H9 (cell line): ENCODE measurements around the gene SPRYD3. TPM values are rescaled to one million over a fixed set of nuclear protein-coding genes. Genes with fewer than 3 reads are reported as not detected.

ENCODE experiments used
- DNase-seq: peaks from one replicate; pipeline ENCODE4 v3.0.0-alpha.2; 2017
- H2AFZ ChIP-seq: one replicate; pipeline ENCODE4 v1.6.1; 2013; ENCODE audit warnings: mild to moderate bottlenecking, low read length, control low read depth, moderate library complexity
- H2AK5ac ChIP-seq: 2 replicates; pipeline ENCODE4 v1.6.1; 2013; ENCODE audit warnings: low read length, control low read depth, mixed read lengths; ENCODE audit not compliant: insufficient read length
- H2BK120ac ChIP-seq: one replicate; pipeline ENCODE4 v1.6.1; 2013; ENCODE audit warnings: low read depth, mild to moderate bottlenecking, low read length, control low read depth, inconsistent platforms; ENCODE audit not compliant: poor library complexity, severe bottlenecking
- H2BK12ac ChIP-seq: 2 replicates; pipeline ENCODE4 v1.6.1; 2013; ENCODE audit warnings: low read length, control low read depth, mixed read lengths, low read depth; ENCODE audit not compliant: insufficient read length
- H2BK15ac ChIP-seq: 2 replicates; pipeline ENCODE4 v1.6.1; 2013; ENCODE audit warnings: low read depth, low read length, control low read depth
- H2BK20ac ChIP-seq: one replicate; pipeline ENCODE4 v1.6.1; 2013; ENCODE audit warnings: low read depth, mild to moderate bottlenecking, low read length, control low read depth, inconsistent platforms; ENCODE audit not compliant: poor library complexity, severe bottlenecking
- H2BK5ac ChIP-seq: 2 replicates; pipeline ENCODE4 v1.6.1; 2013; ENCODE audit warnings: low read length, control low read depth, mixed read lengths; ENCODE audit not compliant: insufficient read length
- H3K14ac ChIP-seq: 2 replicates; pipeline ENCODE4 v1.6.1; 2013; ENCODE audit warnings: low read length, control low read depth; ENCODE audit not compliant: insufficient read depth
- H3K18ac ChIP-seq: 2 replicates; pipeline ENCODE4 v1.6.1; 2013; ENCODE audit warnings: low read depth, mild to moderate bottlenecking, mixed read lengths, low read length, control low read depth; ENCODE audit not compliant: insufficient read length
- H3K23ac ChIP-seq: 2 replicates; pipeline ENCODE4 v1.6.1; 2013; ENCODE audit warnings: low read length, control low read depth, mixed read lengths, low read depth; ENCODE audit not compliant: insufficient read length
- H3K23me2 ChIP-seq: 2 replicates; pipeline ENCODE4 v1.6.1; 2013; ENCODE audit warnings: low read depth, mild to moderate bottlenecking, mixed read lengths, low read length, control low read depth; ENCODE audit not compliant: insufficient read length, poor library complexity, severe bottlenecking
- H3K27ac ChIP-seq: 2 replicates; pipeline ENCODE4 v1.5.1; 2013; ENCODE audit warnings: low read length, control low read depth, mixed read lengths, low read depth; ENCODE audit not compliant: insufficient read length
- H3K27me3 ChIP-seq: 2 replicates; pipeline ENCODE4 v1.6.1; 2013; ENCODE audit warnings: low read length, control low read depth, inconsistent platforms; ENCODE audit not compliant: insufficient read depth
- H3K4ac ChIP-seq: 2 replicates; pipeline ENCODE4 v1.6.1; 2013; ENCODE audit warnings: low read depth, mild to moderate bottlenecking, control low read depth, inconsistent platforms, low read length, moderate library complexity
- H3K4me1 ChIP-seq: 2 replicates; pipeline ENCODE4 v1.6.1; 2013; ENCODE audit warnings: low read length, control low read depth, inconsistent platforms; ENCODE audit not compliant: insufficient read depth
- H3K4me2 ChIP-seq: 2 replicates; pipeline ENCODE4 v1.6.1; 2013; ENCODE audit warnings: low read length, control low read depth, mixed read lengths; ENCODE audit not compliant: insufficient read length, insufficient read depth
- H3K56ac ChIP-seq: 2 replicates; pipeline ENCODE4 v1.6.1; 2013; ENCODE audit warnings: low read depth, mild to moderate bottlenecking, mixed read lengths, low read length, control low read depth; ENCODE audit not compliant: insufficient read length
- H3K79me1 ChIP-seq: 2 replicates; pipeline ENCODE4 v1.6.1; 2013; ENCODE audit warnings: low read depth, mild to moderate bottlenecking, moderate library complexity, low read length, control low read depth, inconsistent platforms; ENCODE audit not compliant: insufficient read depth, poor library complexity, severe bottlenecking
- H3K79me2 ChIP-seq: 2 replicates; pipeline ENCODE4 v1.6.1; 2013; ENCODE audit warnings: low read length, control low read depth, inconsistent platforms; ENCODE audit not compliant: insufficient read depth
- H3K9ac ChIP-seq: 2 replicates; pipeline ENCODE4 v1.6.1; 2013; ENCODE audit warnings: low read length, control low read depth, mixed read lengths; ENCODE audit not compliant: insufficient read length; ENCODE audit errors: extremely low read depth
- H3K9me3 ChIP-seq: one replicate; pipeline ENCODE4 v1.6.1; 2013; ENCODE audit warnings: low read depth, low read length, inconsistent platforms; ENCODE audit not compliant: control insufficient read depth
- H3T11ph ChIP-seq: one replicate; pipeline ENCODE4 v1.6.1; 2013; ENCODE audit warnings: mild to moderate bottlenecking, low read length, control low read depth, inconsistent platforms
- H4K20me1 ChIP-seq: one replicate; pipeline ENCODE4 v1.6.1; 2013; ENCODE audit not compliant: control insufficient read depth, insufficient read length, insufficient read depth
- H4K5ac ChIP-seq: 2 replicates; pipeline ENCODE4 v1.6.1; 2013; ENCODE audit warnings: low read depth, mild to moderate bottlenecking, mixed read lengths, low read length, control low read depth; ENCODE audit not compliant: insufficient read length
- H4K8ac ChIP-seq: replicated peaks from 2 replicates; pipeline ENCODE4 v1.6.1; 2013; ENCODE audit warnings: low read length, control low read depth, mixed read lengths, low read depth; ENCODE audit not compliant: insufficient read length
- H4K91ac ChIP-seq: 2 replicates; pipeline ENCODE4 v1.6.1; 2013; ENCODE audit warnings: low read depth, mild to moderate bottlenecking, moderate library complexity, mixed read lengths, low read length, control low read depth; ENCODE audit not compliant: insufficient read length
- H3K27ac Mint-ChIP-seq, 3 experiments: 2 replicates in 2 of 3; 3 replicates in 1 of 3; pipeline ENCODE4 v1.8.0; 2020 to 2021; ENCODE audit warnings: mixed read lengths in 3 of 3, mild to moderate bottlenecking in 1 of 3, moderate library complexity in 1 of 3
- H3K27me3 Mint-ChIP-seq: 2 replicates; pipeline ENCODE4 v1.8.0; 2021; ENCODE audit warnings: low read depth, mild to moderate bottlenecking, moderate library complexity, mixed read lengths
- H3K36me3 Mint-ChIP-seq, 3 experiments: 2 replicates in 2 of 3; 3 replicates in 1 of 3; pipeline ENCODE4 v1.8.0; 2020 to 2021; ENCODE audit warnings: low read depth in 3 of 3, mixed read lengths in 3 of 3; ENCODE audit not compliant: insufficient read depth in 1 of 3
- H3K4me1 Mint-ChIP-seq, 2 experiments: 2 replicates each; pipeline ENCODE4 v1.8.0; 2020; ENCODE audit warnings: mixed read lengths in 2 of 2
- H3K4me3 Mint-ChIP-seq, 2 experiments: 2 replicates in 1 of 2; 3 replicates in 1 of 2; pipeline ENCODE4 v1.8.0; 2020 to 2021; ENCODE audit warnings: mild to moderate bottlenecking in 2 of 2, mixed read lengths in 2 of 2, moderate library complexity in 1 of 2
- H3K9me3 Mint-ChIP-seq, 2 experiments: 2 replicates in 1 of 2; 3 replicates in 1 of 2; pipeline ENCODE4 v1.8.0; 2020; ENCODE audit warnings: mild to moderate bottlenecking in 2 of 2, mixed read lengths in 2 of 2, moderate library complexity in 1 of 2
- WGBS: extraction: QIAGEN DNeasy Blood & Tissue Kit; methylation state at CpG from one replicate; pipeline ENCODE4 v1.1.7; 2013; ENCODE audit warnings: missing lambda C conversion rate, low lambda C conversion rate, mixed read lengths; ENCODE audit not compliant: insufficient read length; ENCODE audit errors: extremely low coverage; 5-methylcytosine and 5-hydroxymethylcytosine counted together
- long read RNA-seq: library from polyadenylated mRNA; unstranded; transcript quantifications from one replicate; pipeline ENCODE4 v2.0.0, GENCODE V29; 2020
- total RNA-seq: library from RNA; stranded (reverse); gene quantifications from 2 replicates; pipeline ENCODE4 v1.2.1, GENCODE V29; 2021
- TF ChIP-seq, protein P1 (sequence below): fragments of 200-600 bp; sonication (generic); conservative IDR thresholded peaks from 3 replicates; pipeline ENCODE4 v1.8.0; 2021; ENCODE audit warnings: antibody characterized with exemption, mild to moderate bottlenecking

The SPRYD3 gene
- total RNA-seq: 5.8 and 6.5 TPM in 2 replicates
- long read RNA-seq, transcript SPRYD3-201 (11 exons, 2,932 nt): major isoform, 26 of 35 reads
- long read RNA-seq, partial matches to known transcripts: 1 of 35 reads
- long read RNA-seq, other reads (novel, unspliced or antisense): 8 of 35 reads

- TF ChIP-seq, protein P1, sequence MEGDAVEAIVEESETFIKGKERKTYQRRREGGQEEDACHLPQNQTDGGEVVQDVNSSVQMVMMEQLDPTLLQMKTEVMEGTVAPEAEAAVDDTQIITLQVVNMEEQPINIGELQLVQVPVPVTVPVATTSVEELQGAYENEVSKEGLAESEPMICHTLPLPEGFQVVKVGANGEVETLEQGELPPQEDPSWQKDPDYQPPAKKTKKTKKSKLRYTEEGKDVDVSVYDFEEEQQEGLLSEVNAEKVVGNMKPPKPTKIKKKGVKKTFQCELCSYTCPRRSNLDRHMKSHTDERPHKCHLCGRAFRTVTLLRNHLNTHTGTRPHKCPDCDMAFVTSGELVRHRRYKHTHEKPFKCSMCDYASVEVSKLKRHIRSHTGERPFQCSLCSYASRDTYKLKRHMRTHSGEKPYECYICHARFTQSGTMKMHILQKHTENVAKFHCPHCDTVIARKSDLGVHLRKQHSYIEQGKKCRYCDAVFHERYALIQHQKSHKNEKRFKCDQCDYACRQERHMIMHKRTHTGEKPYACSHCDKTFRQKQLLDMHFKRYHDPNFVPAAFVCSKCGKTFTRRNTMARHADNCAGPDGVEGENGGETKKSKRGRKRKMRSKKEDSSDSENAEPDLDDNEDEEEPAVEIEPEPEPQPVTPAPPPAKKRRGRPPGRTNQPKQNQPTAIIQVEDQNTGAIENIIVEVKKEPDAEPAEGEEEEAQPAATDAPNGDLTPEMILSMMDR: no peak
Observed at GRCh38 chr12:53079226-53080117, at the start of gene SPRYD3. SPRYD3 (minus strand) TSS chr12:53079390; CDS start chr12:53079333, 57 bp downstream.

More at GRCh38 chr12:53079226-53080117, at the start of gene SPRYD3:
- Histone ChIP-seq H3K4me1 (peaks cover 2% of the 10 kb centered on the region; the same call in 1 of the 2 replicates), H2AFZ (no peak within 1 kb of the TSS), H2BK15ac (no peak within 1 kb of the TSS), H3K56ac (no peak within 1 kb of the TSS), H3K9ac (peak within 1 kb of the TSS; percentile 2), H2BK12ac (no peak within 1 kb of the TSS), H3K27ac (no peak within 1 kb of the TSS), H2AK5ac (no peak within 1 kb of the TSS), H4K20me1 (no peaks in the 10 kb centered on the region), H3K23me2 (no peaks in the 10 kb centered on the region), H3K79me2 (no peaks in the 10 kb centered on the region), H2BK120ac (no peak within 1 kb of the TSS), H4K8ac (no peak within 1 kb of the TSS), H2BK20ac (no peak within 1 kb of the TSS), H3T11ph (no peak within 1 kb of the TSS), H3K18ac (peak within 1 kb of the TSS; percentile 28), H4K91ac (no peak within 1 kb of the TSS), H3K4ac (no peak within 1 kb of the TSS), H3K27me3 (no peaks in the 10 kb centered on the region), H3K14ac (no peak within 1 kb of the TSS), H3K9me3 (no peaks in the 10 kb centered on the region), H2BK5ac (no peak within 1 kb of the TSS), H3K79me1 (no peaks in the 10 kb centered on the region), H3K4me2 (peak within 1 kb of the TSS; percentile 79), H4K5ac (no peak within 1 kb of the TSS), H3K23ac (no peak within 1 kb of the TSS)
- peak; percentile 100 for DNase-seq
- Mint-ChIP-seq H3K9me3 (peaks cover 0 to 2% of the 10 kb centered on the region in 2 experiments; a peak in 1 of 5 replicates), H3K27me3 (peaks cover 45% of the 10 kb centered on the region), H3K36me3 (peaks cover 3 to 23% (median 14%) of the 10 kb centered on the region in 3 experiments), H3K27ac (peak within 1 kb of the TSS; percentile 87 to 93 (median 89); a peak in 6 of 7 replicates), H3K4me1 (peaks cover 9 to 13% of the 10 kb centered on the region in 2 experiments), H3K4me3 (peak within 1 kb of the TSS; percentile 78 to 88)
- WGBS: no CpG with 5 or more reads among the region's 67 CpGs
